Measurements from ENCODE around the gene CPA5.

Gene CPA5

GRCh38 chr7:130360518-130360917, 15.9 kb downstream of the CPA5 start:
- no peak overlapping the region for H3K4me3 ChIP-seq (ENCODE audit: low read depth, low read length)
- TF ChIP-seq, protein P1, sequence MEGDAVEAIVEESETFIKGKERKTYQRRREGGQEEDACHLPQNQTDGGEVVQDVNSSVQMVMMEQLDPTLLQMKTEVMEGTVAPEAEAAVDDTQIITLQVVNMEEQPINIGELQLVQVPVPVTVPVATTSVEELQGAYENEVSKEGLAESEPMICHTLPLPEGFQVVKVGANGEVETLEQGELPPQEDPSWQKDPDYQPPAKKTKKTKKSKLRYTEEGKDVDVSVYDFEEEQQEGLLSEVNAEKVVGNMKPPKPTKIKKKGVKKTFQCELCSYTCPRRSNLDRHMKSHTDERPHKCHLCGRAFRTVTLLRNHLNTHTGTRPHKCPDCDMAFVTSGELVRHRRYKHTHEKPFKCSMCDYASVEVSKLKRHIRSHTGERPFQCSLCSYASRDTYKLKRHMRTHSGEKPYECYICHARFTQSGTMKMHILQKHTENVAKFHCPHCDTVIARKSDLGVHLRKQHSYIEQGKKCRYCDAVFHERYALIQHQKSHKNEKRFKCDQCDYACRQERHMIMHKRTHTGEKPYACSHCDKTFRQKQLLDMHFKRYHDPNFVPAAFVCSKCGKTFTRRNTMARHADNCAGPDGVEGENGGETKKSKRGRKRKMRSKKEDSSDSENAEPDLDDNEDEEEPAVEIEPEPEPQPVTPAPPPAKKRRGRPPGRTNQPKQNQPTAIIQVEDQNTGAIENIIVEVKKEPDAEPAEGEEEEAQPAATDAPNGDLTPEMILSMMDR (IDR thresholded peaks at IDR 0.05; ENCODE audit: low read depth, low read length, missing control alignments), result no peak
- DNase-seq (ENCODE audit: low read depth), result no peak

GRCh38 chr7:130361681-130362080, 17.1 kb downstream of the CPA5 start:
- H3K4me3 ChIP-seq (ENCODE audit: low read depth, low read length), result no peak overlapping the region
- TF ChIP-seq, protein P1 (IDR thresholded peaks at IDR 0.05; ENCODE audit: low read depth, low read length, missing control alignments), result no peak
- no peak for DNase-seq (ENCODE audit: low read depth)

GRCh38 chr7:130362251-130362816, 17.7 kb downstream of the CPA5 start:
- TF ChIP-seq, protein P1 (IDR thresholded peaks at IDR 0.05; ENCODE audit: low read depth, low read length, missing control alignments), result no peak
- no peak overlapping the region for H3K4me3 ChIP-seq (ENCODE audit: low read depth, low read length)
- DNase-seq (ENCODE audit: low read depth), result no peak

DNA sequence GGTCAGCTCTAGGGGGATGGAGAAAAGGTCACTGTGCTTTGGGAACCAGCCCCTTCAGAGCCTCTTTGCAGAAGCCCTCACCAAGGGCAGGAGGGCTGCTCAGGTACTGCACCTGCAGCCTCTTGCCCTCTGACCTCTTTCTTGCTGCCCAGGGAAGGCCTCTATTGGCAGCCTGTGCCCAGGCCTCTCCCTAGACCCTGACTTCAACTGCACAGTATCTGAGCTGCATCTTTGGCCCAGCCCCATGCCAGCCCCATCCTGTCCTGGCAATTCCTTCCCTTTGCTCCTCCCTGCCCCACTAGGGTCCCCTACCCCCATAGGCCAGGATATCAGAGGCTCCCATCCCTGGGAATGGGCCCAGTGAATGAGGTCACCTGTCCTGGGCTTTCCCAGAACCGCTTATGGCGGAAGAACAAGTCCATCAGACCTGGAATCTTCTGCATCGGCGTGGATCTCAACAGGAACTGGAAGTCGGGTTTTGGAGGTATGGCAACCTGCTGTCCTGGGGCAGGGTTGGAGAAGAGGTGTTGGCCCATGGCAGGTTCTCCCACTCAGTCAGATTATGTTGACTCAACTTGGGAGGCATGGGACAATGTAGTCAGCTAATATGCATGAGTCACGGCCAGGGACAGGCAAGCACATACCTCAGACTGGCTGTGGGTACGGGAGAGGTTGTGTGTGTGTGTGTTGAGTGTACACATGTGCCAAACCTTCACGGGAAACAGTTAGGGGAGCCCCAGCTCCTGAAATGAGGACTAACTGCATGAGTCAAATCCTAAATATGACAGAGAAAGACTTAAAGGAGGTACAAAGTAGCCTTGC, 18.6 kb downstream of the CPA5 start:
- peak; percentile 36 for DNase-seq (ENCODE audit: low read depth)
- H3K4me3 ChIP-seq (ENCODE audit: low read depth, low read length), result no peak overlapping the region
- TF ChIP-seq, protein P1 (IDR thresholded peaks at IDR 0.05; ENCODE audit: low read depth, low read length, missing control alignments), result no peak

GRCh38 chr7:130364451-130364850, 19.8 kb downstream of the CPA5 start:
- no peak overlapping the region for H3K4me3 ChIP-seq (ENCODE audit: low read depth, low read length)
- TF ChIP-seq, protein P1 (IDR thresholded peaks at IDR 0.05; ENCODE audit: low read depth, low read length, missing control alignments), result no peak
- no peak for DNase-seq (ENCODE audit: low read depth)

DNA sequence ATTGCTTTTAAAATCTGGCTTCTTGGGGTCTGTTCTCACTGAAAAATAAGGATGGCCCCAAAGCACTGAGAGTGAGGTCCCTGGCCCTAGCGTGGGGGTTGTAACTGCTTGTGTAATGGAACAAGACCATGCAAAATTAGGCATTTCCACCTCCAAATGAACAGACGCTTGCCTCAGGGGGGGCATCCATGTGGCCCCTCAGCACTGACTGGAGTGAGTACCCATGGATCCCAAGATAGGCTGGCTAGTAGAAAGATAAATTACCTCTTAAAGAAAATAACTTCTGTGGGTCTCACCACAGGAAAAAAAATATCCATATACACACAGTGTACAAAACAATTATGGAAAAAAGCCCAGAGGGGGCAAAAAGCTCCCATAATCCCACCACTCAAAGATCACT, 20.5 kb downstream of the CPA5 start:
- DNase-seq (ENCODE audit: low read depth), result no peak
- H3K4me3 ChIP-seq (ENCODE audit: low read depth, low read length), result no peak overlapping the region
- TF ChIP-seq, protein P1 (IDR thresholded peaks at IDR 0.05; ENCODE audit: low read depth, low read length, missing control alignments), result no peak

Measured in GM12864 (cell line).